ENCODE data around the gene CAMKK2. TPM values are rescaled to one million over a fixed set of nuclear protein-coding genes. Genes with fewer than 3 reads are reported as not detected.

Gene CAMKK2
- total RNA-seq, 2 experiments from 2014 or later, result 21.1 to 27.6 TPM

DNA sequence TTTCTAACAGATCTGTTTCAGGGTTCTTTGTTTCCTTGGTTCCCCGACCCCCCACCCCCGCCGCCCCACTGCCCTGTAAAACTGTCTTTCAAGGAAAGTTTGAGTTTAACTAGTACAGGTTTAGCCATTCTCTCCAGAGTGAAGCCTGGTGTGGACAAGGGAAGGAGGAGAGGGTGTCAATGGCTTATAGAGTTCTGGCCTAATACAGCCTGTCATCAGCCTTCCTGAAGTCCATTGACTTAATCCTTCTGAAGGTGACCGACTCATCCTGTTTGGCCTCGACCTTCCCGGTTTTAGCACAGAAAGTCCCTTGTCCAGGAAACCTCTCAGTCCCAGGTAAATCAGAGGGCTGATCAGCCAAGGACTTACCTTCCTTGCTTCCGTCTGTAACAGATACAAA, 97.6 kb downstream of the CAMKK2 start:
- BruUV-seq (replicated peaks), result no TSS peak
- no peaks in the 10 kb centered on the region for H3K79me2 ChIP-seq (ENCODE audit: insufficient read depth, low read depth, low read length)
- H3K9me3 ChIP-seq (ENCODE audit: low read length), result no peaks in the 10 kb centered on the region
- H3K36me3 ChIP-seq (ENCODE audit: insufficient read depth, low read length), result no peaks in the 10 kb centered on the region
- DNase-seq (ENCODE audit: low spot score), result no peak
- no peaks in the 10 kb centered on the region for H4K20me1 ChIP-seq (ENCODE audit: insufficient read depth, low read length)
- TF ChIP-seq, protein P1, sequence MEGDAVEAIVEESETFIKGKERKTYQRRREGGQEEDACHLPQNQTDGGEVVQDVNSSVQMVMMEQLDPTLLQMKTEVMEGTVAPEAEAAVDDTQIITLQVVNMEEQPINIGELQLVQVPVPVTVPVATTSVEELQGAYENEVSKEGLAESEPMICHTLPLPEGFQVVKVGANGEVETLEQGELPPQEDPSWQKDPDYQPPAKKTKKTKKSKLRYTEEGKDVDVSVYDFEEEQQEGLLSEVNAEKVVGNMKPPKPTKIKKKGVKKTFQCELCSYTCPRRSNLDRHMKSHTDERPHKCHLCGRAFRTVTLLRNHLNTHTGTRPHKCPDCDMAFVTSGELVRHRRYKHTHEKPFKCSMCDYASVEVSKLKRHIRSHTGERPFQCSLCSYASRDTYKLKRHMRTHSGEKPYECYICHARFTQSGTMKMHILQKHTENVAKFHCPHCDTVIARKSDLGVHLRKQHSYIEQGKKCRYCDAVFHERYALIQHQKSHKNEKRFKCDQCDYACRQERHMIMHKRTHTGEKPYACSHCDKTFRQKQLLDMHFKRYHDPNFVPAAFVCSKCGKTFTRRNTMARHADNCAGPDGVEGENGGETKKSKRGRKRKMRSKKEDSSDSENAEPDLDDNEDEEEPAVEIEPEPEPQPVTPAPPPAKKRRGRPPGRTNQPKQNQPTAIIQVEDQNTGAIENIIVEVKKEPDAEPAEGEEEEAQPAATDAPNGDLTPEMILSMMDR (conservative IDR thresholded peaks at IDR 0.05; ENCODE audit: low read length), result no peak
- no peak for TF ChIP-seq EZH2phosphoT487 (IDR thresholded peaks at IDR 0.05; ENCODE audit: borderline replicate concordance, low read depth, low read length)
- H3K4me3 ChIP-seq (ENCODE audit: low read depth, low read length, poor library complexity, severe bottlenecking), result no peak overlapping the region
- intact Hi-C loops (cut with micrococcal nuclease; ENCODE audit: unreplicated experiment), result no loop called here
- no peaks in the 10 kb centered on the region for H3K4me1 ChIP-seq (ENCODE audit: insufficient read depth, low read length, poor library complexity, severe bottlenecking)
- ChIA-PET POLR2A (no interaction called here), CTCF (ENCODE audit: unreplicated experiment) (no interaction called here)
- H2AFZ ChIP-seq (ENCODE audit: low read length), result no peak overlapping the region
- no peaks in the 10 kb centered on the region for H3K9me2 ChIP-seq (ENCODE audit: insufficient read depth, low read length)
- no peak overlapping the region for H3K27ac ChIP-seq (ENCODE audit: low read depth, low read length, poor library complexity, severe bottlenecking)
- H3K4me2 ChIP-seq (ENCODE audit: low read length), result no peak overlapping the region

DNA sequence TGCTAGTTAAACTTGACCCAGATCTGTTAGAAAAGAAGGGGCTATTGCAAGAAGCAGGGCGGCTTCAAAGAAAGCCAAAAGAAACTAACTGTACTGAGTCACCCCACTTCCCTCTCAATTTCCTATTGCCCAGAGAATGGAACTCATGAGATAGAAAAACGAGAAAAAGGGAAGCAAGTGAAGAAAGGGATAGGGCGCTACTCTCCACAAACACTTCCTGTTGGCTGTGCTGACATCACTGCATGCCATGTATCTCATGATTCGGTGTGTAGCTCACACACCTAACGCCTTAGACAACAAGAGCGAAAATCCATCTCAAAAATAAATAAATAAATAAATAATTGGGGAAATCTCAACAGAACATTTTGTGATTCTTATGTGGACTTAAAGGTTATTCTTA, 99.6 kb downstream of the CAMKK2 start:
- Histone ChIP-seq H3K9me2 (ENCODE audit: insufficient read depth, low read length) (no peaks in the 10 kb centered on the region), H3K4me1 (ENCODE audit: insufficient read depth, low read length, poor library complexity, severe bottlenecking) (no peaks in the 10 kb centered on the region), H3K27ac (ENCODE audit: low read depth, low read length, poor library complexity, severe bottlenecking) (no peak overlapping the region), H3K79me2 (ENCODE audit: insufficient read depth, low read depth, low read length) (no peaks in the 10 kb centered on the region), H2AFZ (ENCODE audit: low read length) (no peak overlapping the region; the same call in 1 of the 2 replicates), H3K9me3 (ENCODE audit: low read length) (no peaks in the 10 kb centered on the region), H3K4me2 (ENCODE audit: low read length) (peak overlapping the region; percentile 27; the same call in 1 of the 2 replicates), H3K4me3 (ENCODE audit: low read depth, low read length, poor library complexity, severe bottlenecking) (no peak overlapping the region), H3K36me3 (ENCODE audit: insufficient read depth, low read length) (no peaks in the 10 kb centered on the region), H4K20me1 (ENCODE audit: insufficient read depth, low read length) (no peaks in the 10 kb centered on the region)
- ChIA-PET POLR2A (no interaction called here), CTCF (ENCODE audit: unreplicated experiment) (no interaction called here)
- DNase-seq (ENCODE audit: low spot score), result no peak
- intact Hi-C loops (cut with micrococcal nuclease; ENCODE audit: unreplicated experiment), result no loop called here
- BruUV-seq (replicated peaks), result no TSS peak
- no peak for TF ChIP-seq EZH2phosphoT487 (IDR thresholded peaks at IDR 0.05; ENCODE audit: borderline replicate concordance, low read depth, low read length)
- TF ChIP-seq, protein P1 (conservative IDR thresholded peaks at IDR 0.05; ENCODE audit: low read length), result no peak

DNA sequence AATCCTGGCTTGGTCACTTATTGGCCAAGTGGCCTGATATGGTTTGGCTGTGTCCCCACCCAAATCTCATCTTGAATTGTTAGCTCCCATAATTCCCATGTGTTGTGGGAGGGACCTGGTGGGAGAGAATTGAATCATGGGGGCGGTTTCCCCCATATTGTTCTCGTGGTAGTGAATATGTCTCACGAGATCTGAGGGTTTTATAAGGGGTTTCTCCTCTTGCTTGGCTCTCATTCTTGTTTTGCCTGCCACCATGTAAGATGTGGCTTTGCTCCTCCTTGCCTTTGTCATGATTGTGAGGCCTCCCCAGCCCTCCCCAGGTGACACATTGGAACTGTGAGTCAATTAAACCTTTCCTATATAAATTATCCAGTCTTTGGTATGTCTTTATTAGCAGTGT, 105.4 kb downstream of the CAMKK2 start:
- H3K4me3 ChIP-seq (ENCODE audit: low read depth, low read length, poor library complexity, severe bottlenecking), result no peak overlapping the region
- H4K20me1 ChIP-seq (ENCODE audit: insufficient read depth, low read length), result no peaks in the 10 kb centered on the region
- intact Hi-C loops (cut with micrococcal nuclease; ENCODE audit: unreplicated experiment), result no loop called here
- no peak overlapping the region for H3K4me2 ChIP-seq (ENCODE audit: low read length)
- no peaks in the 10 kb centered on the region for H3K36me3 ChIP-seq (ENCODE audit: insufficient read depth, low read length)
- no peak overlapping the region for H2AFZ ChIP-seq (ENCODE audit: low read length)
- TF ChIP-seq EZH2phosphoT487 (IDR thresholded peaks at IDR 0.05; ENCODE audit: borderline replicate concordance, low read depth, low read length), result no peak
- TF ChIP-seq, protein P1 (conservative IDR thresholded peaks at IDR 0.05; ENCODE audit: low read length), result no peak
- no TSS peak for BruUV-seq (replicated peaks)
- H3K9me3 ChIP-seq (ENCODE audit: low read length), result no peaks in the 10 kb centered on the region
- no peaks in the 10 kb centered on the region for H3K4me1 ChIP-seq (ENCODE audit: insufficient read depth, low read length, poor library complexity, severe bottlenecking)
- ChIA-PET POLR2A (no interaction called here), CTCF (ENCODE audit: unreplicated experiment) (interaction anchor here (1.4 kb wide), 1 partner anchor 33 kb away, joined by 4 read pairs; no protein-coding TSS in a partner anchor)
- no peak overlapping the region for H3K27ac ChIP-seq (ENCODE audit: low read depth, low read length, poor library complexity, severe bottlenecking)
- DNase-seq (ENCODE audit: low spot score), result no peak
- no peaks in the 10 kb centered on the region for H3K79me2 ChIP-seq (ENCODE audit: insufficient read depth, low read depth, low read length)
- H3K9me2 ChIP-seq (ENCODE audit: insufficient read depth, low read length), result no peaks in the 10 kb centered on the region
